NT2/D1 (cell line): ENCODE measurements around the gene ALPI.

Experiments used
- SUZ12 ChIP-seq: IDR thresholded peaks from 2 replicates; pipeline ENCODE4 v1.6.1; 2011; ENCODE audit not compliant: insufficient read length, insufficient read depth; ENCODE audit errors: extremely low read depth
- YY1 ChIP-seq: IDR thresholded peaks from 2 replicates; pipeline ENCODE4 v1.6.1; 2011; ENCODE audit not compliant: insufficient read length, insufficient read depth
- ZNF274 ChIP-seq: IDR thresholded peaks from 2 replicates; pipeline ENCODE4 v1.6.1; 2011; ENCODE audit warnings: mild to moderate bottlenecking, low read depth, low read length

- no peak for TF ChIP-seq SUZ12
- no peak for TF ChIP-seq YY1
- TF ChIP-seq ZNF274, result no peak
Observed at GRCh38 chr2:232432598-232433184, 23.3 kb upstream of the ALPI start.
